CD4-positive, alpha-beta T cell treated with Interleukin-17A for 1 hour (primary cell): Measurements from ENCODE around the gene LHB.
A peak's percentile ranks its signal among the peaks of the same experiment; 100 is the strongest.

Experiments used
- DNase-seq: peaks from one replicate; pipeline ENCODE4 v3.0.0-alpha.2; 2020

The LHB gene

GRCh38 chr19:48970923-48971395 lies 45.9 kb downstream of the LHB start:
- peak; percentile 83 for DNase-seq

GRCh38 chr19:48970139-48970766 lies 46.6 kb downstream of the LHB start:
- no peak for DNase-seq

GRCh38 chr19:48969276-48970138 lies 47.4 kb downstream of the LHB start:
- no peak for DNase-seq

GRCh38 chr19:48968813-48969218 lies 48.1 kb downstream of the LHB start:
- DNase-seq = no peak

GRCh38 chr19:48968179-48968661 lies 48.7 kb downstream of the LHB start:
- DNase-seq = no peak

- DNase-seq = peak; percentile 43
These were observed 49.3 kb downstream of the LHB start for GRCh38 chr19:48967346-48968178.

- no peak for DNase-seq
These were observed 50.1 kb downstream of the LHB start for GRCh38 chr19:48966541-48967345.
